Osteoblast (primary cell): ENCODE data around the gene HHIPL1. TPM values are rescaled to one million over a fixed set of nuclear protein-coding genes. Genes with fewer than 3 reads are reported as not detected.

Experiments
- DNase-seq: peaks from one replicate; pipeline ENCODE4 v3.0.0; 2011; ENCODE audit warnings: low spot score, mixed read lengths; ENCODE audit not compliant: insufficient read length; ENCODE audit errors: missing footprints
- H2AFZ ChIP-seq: 2 replicates; pipeline ENCODE4 v1.6.0; 2011; ENCODE audit warnings: mild to moderate bottlenecking, low read length
- H3K27ac ChIP-seq: 2 replicates; pipeline ENCODE4 v1.5.1; 2011; ENCODE audit warnings: mild to moderate bottlenecking, low read depth, low read length, moderate library complexity
- H3K27me3 ChIP-seq: 2 replicates; pipeline ENCODE4 v1.6.0; 2012; ENCODE audit warnings: mild to moderate bottlenecking, control low read depth, inconsistent platforms, low read length, moderate library complexity; ENCODE audit not compliant: insufficient read depth
- H3K36me3 ChIP-seq: 2 replicates; pipeline ENCODE4 v1.5.1; 2011; ENCODE audit warnings: mild to moderate bottlenecking, low read length, control low read depth, moderate library complexity; ENCODE audit not compliant: insufficient read depth
- H3K4me1 ChIP-seq: 2 replicates; pipeline ENCODE4 v1.5.1; 2011; ENCODE audit warnings: mild to moderate bottlenecking, low read length, control low read depth, moderate library complexity; ENCODE audit not compliant: insufficient read depth
- H3K4me2 ChIP-seq: 2 replicates; pipeline ENCODE4 v1.6.0; 2011; ENCODE audit warnings: mild to moderate bottlenecking, low read length; ENCODE audit not compliant: insufficient read depth
- H3K4me3 ChIP-seq: fragments of 200-600 bp; sonication (generic); 3 replicates; pipeline ENCODE4 v1.5.1; 2012; ENCODE audit warnings: mild to moderate bottlenecking, low read length, inconsistent platforms; ENCODE audit not compliant: insufficient read depth
- H3K79me2 ChIP-seq: 2 replicates; pipeline ENCODE4 v1.6.0; 2012; ENCODE audit warnings: mild to moderate bottlenecking, low read length, control low read depth, inconsistent platforms; ENCODE audit not compliant: insufficient read depth
- H3K9me3 ChIP-seq: 2 replicates; pipeline ENCODE4 v1.5.1; 2011; ENCODE audit warnings: low read depth, low read length, control low read depth
- H4K20me1 ChIP-seq: 2 replicates; pipeline ENCODE4 v1.6.0; 2012; ENCODE audit warnings: mild to moderate bottlenecking, low read length, control low read depth; ENCODE audit not compliant: insufficient read depth
- total RNA-seq: library from RNA; depleted of rRNA; stranded (reverse); fragments of >200 nt; gene quantifications from 2 replicates; pipeline ENCODE4 v1.2.3, GENCODE V29; 2012
- TF ChIP-seq, protein P1 (sequence below): IDR thresholded peaks from 2 replicates; pipeline ENCODE4 v1.5.1; 2011; ENCODE audit warnings: mild to moderate bottlenecking, low read depth, low read length, moderate library complexity; ENCODE audit errors: extremely low read depth

HHIPL1 gene
- total RNA-seq, 1 donor: 12.3 TPM

DNA sequence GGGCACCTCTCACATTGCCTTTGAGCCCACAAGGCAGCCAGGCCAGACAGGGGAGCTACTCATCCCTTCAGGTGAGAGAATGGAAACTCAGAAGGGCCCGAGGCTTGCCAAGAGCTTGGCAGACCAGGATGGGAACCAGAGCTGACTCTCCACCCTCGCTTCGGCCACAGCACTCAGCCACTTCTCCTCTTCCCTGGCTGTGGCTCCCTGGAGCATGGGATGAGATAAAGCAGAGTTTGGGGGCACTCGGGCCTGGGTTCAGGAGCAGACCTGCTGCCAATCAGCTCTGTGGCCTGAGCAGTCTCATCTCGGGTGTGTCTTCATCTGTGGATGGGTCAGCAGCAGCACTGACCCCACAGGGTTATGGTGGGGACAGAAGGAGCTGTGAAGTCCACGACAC is 20.9 kb upstream of the HHIPL1 start:
- peaks cover 30% of the 10 kb centered on the region for H3K4me1 ChIP-seq
- peak overlapping the region; percentile 73 for H3K27ac ChIP-seq
- no peaks in the 10 kb centered on the region for H3K36me3 ChIP-seq
- no peaks in the 10 kb centered on the region for H3K27me3 ChIP-seq
- H3K4me3 ChIP-seq: no peak overlapping the region
- no peak for DNase-seq
- H3K4me2 ChIP-seq: no peak overlapping the region
- H4K20me1 ChIP-seq: no peaks in the 10 kb centered on the region
- no peaks in the 10 kb centered on the region for H3K9me3 ChIP-seq
- H3K79me2 ChIP-seq: no peaks in the 10 kb centered on the region
- no peak overlapping the region for H2AFZ ChIP-seq
- TF ChIP-seq, protein P1, sequence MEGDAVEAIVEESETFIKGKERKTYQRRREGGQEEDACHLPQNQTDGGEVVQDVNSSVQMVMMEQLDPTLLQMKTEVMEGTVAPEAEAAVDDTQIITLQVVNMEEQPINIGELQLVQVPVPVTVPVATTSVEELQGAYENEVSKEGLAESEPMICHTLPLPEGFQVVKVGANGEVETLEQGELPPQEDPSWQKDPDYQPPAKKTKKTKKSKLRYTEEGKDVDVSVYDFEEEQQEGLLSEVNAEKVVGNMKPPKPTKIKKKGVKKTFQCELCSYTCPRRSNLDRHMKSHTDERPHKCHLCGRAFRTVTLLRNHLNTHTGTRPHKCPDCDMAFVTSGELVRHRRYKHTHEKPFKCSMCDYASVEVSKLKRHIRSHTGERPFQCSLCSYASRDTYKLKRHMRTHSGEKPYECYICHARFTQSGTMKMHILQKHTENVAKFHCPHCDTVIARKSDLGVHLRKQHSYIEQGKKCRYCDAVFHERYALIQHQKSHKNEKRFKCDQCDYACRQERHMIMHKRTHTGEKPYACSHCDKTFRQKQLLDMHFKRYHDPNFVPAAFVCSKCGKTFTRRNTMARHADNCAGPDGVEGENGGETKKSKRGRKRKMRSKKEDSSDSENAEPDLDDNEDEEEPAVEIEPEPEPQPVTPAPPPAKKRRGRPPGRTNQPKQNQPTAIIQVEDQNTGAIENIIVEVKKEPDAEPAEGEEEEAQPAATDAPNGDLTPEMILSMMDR: no peak

DNA sequence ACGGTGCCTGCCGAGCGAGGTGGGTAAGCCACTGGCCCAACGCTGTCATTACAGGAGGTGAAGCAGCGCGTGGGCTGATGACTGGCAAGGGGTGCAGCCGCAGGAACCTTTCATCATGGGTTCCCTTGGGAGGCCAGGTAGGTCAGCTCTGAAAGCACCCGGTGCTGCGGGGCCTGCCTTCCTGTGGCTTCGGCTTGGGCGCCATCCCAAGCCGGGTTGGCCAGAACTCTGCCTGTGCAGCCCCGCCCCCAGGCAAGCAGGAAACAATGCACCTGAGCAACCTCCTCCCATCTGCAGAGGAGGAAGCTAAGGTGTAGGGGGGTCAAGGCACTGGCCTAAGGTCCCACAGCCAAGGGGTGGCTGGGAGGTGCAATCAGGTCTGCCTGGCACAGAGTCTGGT is 20.0 kb upstream of the HHIPL1 start:
- Histone ChIP-seq H3K27ac (no peak overlapping the region), H3K4me1 (peaks cover 25% of the 10 kb centered on the region), H3K4me3 (no peak overlapping the region), H3K79me2 (no peaks in the 10 kb centered on the region), H3K27me3 (no peaks in the 10 kb centered on the region), H4K20me1 (no peaks in the 10 kb centered on the region), H3K4me2 (no peak overlapping the region), H3K36me3 (no peaks in the 10 kb centered on the region), H3K9me3 (no peaks in the 10 kb centered on the region), H2AFZ (no peak overlapping the region)
- no peak for DNase-seq
- TF ChIP-seq, protein P1: no peak

DNA sequence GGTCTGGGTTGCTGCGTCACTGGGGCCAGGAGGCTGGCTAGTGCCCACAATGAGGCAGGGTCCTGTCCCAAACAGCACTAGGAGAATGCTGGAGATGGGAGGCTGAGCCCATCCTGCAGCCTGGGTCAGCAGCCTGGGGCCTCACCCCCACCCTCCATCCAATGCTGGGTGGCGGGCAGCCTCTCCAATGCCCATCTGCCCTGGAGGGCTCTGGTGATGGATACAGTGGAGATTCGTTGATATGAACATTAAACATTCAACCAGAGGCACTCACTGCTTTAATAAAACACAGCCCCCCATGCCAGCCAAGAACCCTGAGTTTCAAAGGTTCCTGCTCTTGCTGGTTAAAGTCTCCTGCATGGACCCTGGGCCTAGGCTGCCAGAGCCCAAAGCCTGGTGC is 19.5 kb upstream of the HHIPL1 start:
- Histone ChIP-seq H3K27me3 (no peaks in the 10 kb centered on the region), H3K4me3 (no peak overlapping the region), H3K4me2 (no peak overlapping the region), H3K36me3 (no peaks in the 10 kb centered on the region), H3K9me3 (no peaks in the 10 kb centered on the region), H3K27ac (no peak overlapping the region), H3K4me1 (peaks cover 20% of the 10 kb centered on the region), H2AFZ (no peak overlapping the region), H3K79me2 (no peaks in the 10 kb centered on the region), H4K20me1 (no peaks in the 10 kb centered on the region)
- DNase-seq: no peak
- TF ChIP-seq, protein P1: no peak

DNA sequence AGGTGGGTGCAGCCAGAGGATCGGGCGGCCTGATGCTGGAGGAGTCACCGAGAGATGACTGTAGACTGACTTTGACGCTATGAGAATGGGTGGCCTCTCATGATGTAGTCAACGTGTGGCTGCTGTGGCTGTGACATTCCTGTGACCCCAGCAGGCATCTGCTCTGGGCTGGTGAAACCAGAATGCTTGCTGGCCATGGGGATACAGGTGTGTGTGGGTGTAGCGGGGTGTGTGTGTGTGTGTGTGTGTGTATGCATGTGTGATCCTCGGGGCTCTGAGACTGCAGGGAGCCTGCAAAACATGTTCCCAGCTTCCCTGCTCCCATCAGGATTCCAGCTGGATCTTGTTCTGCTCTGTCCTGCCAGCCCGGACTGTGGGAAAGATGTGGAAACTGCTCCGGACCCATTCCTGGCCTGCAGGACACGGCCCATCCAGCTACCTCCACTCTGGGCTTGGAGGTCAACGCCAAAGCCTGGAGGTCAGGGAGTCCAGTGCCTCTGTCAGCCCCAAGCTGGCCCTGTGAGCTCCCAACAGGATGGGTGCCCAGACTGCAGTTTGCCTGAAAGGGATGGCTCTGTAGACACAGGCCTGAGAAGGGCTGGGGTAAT is 18.8 kb upstream of the HHIPL1 start:
- Histone ChIP-seq H3K27ac (no peak overlapping the region), H3K79me2 (no peaks in the 10 kb centered on the region), H3K4me3 (no peak overlapping the region), H3K9me3 (no peaks in the 10 kb centered on the region), H3K36me3 (no peaks in the 10 kb centered on the region), H4K20me1 (no peaks in the 10 kb centered on the region), H3K27me3 (no peaks in the 10 kb centered on the region), H2AFZ (no peak overlapping the region), H3K4me1 (peaks cover 19% of the 10 kb centered on the region), H3K4me2 (no peak overlapping the region)
- DNase-seq: no peak
- TF ChIP-seq, protein P1: no peak
